GM19324 (cell line): ENCODE data around the gene KCNN4.

Experiments
- ATAC-seq: cut with Tn5 transposase; IDR thresholded peaks from one replicate; pipeline ENCODE4 v1.9.1; 2021; ENCODE audit warnings: mild to moderate bottlenecking, moderate library complexity; ENCODE audit not compliant: unreplicated experiment, low FRiP score

Gene KCNN4

DNA sequence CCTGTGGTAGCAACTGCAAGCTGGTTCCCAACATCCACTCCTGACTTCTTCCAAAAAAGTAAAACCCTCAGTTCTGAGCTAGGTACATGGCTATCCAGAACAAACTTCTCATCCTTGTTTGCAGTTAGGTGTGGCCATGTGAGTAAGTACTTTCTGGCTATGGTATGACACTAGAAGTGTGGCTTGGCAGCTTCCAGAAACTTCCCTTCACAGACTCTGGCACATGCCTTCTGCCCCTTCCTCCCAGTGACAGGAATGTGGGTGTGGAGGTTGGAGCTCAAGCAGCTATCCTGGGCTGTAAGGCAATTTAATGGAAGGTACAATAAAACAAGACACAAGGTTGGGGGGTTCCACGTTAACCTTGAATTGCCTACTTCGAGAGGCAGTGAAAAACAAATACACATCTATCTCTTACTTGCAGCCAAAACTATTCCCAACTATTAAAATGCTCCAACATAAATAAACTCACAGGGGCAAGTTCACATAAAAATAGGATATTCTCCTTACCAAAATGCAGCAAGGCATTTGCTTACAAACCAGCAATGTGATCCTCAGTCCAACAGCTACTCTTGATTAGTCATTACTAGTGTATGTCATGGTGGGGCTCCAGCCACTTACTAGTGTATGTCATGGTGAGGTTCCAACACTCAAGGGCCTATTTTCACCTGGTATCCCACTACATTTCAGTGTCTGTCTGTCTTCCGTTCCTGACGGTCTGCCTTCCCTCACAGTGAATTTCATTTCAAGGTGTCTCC is 29.1 kb downstream of the KCNN4 start:
- no peak for ATAC-seq

DNA sequence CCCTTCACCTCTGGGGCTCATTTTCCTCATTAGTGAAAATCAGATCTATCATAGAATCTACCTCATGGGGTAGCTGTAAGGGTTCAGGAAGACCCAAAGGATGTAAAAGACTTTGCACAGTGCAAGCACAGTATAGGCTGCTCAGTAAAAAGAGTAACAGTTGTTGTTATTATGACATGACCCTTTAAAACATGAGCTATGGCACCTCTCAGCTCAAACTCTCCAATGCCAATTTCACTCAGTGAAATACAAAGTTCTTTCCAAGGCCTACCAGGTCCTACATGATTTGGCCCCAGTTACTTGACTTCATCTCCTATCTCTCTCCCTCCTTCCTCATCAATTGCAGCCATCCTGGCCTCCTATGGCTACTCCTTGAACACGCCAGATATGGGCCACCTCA is 30.9 kb downstream of the KCNN4 start:
- ATAC-seq: no peak

DNA sequence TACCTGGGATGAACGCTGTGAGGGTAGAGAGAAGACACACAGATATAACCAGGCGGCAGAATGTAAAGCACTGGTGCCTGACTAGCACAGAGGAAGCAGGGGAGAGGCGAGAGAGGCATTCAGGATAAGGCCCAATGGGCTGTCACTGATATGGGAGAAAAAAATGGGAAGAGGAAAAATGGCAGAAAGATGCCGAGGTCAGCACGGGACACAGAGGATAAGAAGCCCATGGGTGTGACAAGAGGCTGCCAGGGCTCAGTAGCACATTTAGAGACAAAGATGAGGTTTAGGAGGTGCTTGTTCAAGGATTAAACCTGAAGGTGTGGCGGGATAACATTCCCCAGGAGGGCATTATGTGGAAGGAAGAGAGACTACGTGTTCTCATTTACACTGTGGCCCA is 31.6 kb downstream of the KCNN4 start:
- ATAC-seq: no peak

DNA sequence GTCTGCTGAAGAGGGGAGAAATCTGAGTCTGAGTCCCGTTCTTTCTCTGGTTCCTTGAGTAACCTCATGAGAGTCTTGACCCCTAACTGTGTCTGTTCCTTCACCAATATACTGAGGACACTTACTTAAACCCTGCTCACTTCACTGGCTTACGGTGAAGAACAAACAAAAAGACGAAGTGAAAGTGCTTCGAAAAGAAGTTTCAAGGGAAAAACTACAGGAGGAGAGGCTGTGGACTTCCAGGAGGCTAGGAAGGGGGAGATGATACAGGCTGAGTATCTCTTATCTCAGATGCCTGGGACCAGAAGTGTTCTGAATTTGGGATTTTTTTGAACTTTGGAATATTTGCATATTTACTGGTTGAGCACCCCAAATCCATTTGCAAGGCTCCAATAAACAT is 32.1 kb downstream of the KCNN4 start:
- no peak for ATAC-seq

DNA sequence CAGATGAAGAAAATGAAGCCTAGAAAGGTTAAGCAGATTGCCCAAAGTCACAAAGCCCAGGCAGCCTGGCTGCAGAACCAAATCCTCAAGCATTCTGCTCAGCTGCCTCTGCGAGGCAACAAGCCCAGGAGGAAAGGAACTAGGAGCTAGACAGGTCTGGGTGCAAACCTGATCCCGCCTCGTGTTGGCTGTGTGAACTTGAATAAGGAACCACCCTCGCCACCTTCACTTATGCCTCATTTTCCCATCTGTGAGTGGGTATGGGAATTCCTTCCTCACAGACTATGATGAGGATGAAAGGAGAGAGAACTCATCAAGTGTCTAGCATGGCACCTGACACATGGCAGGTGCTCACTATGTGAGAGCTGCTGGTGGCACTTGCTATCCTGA is 32.6 kb downstream of the KCNN4 start:
- no peak for ATAC-seq

DNA sequence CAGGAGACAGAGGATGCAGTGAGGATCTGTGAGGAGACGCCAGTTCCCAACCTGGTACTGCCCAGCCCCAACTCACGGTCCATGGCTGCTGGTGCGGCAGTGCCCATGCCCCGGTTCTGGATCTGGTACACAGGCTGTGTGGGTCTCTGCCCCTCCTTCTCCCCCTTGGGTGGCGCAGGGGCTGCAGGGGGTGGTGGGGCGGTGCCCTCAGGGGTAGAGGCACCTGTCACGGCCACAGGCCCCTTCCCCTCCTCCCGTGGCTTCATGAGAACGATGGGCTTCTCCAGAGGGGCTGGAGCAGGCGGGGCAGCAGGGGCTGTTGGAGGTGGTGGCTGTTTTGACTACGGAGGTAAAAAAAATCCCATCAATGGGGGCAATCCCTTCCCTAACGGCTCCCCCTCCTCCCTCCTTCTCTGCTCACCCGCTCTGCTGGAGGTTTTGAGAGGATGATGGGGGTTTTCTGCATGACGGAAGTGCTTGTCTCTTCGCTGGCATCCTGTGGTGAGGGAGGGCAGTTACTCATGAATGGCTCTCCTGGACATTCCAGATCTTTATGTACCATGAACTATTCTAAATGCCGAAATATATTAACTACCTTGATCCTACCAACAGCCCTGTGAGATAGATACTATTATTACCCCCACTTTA is 33.1 kb downstream of the KCNN4 start:
- ATAC-seq: no peak

DNA sequence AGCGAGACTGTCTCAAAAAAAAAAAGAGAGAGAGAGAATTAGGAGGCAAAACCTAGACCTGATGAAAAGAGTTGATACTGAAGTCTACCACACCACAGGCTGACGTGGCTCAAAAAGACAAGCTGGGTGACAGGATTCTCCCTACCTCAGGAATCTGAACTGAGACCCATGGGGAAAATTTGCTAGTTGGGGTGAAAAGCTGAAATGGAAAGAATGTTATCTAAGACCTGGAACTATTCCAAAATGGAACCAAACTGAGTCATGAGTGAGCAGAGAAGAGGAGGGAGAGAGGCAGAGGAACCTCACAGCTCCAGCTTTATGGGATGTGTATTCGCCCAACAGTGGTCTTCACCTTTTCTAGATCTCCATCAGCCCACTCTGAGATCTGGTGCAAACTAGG is 37.7 kb downstream of the KCNN4 start:
- no peak for ATAC-seq

DNA sequence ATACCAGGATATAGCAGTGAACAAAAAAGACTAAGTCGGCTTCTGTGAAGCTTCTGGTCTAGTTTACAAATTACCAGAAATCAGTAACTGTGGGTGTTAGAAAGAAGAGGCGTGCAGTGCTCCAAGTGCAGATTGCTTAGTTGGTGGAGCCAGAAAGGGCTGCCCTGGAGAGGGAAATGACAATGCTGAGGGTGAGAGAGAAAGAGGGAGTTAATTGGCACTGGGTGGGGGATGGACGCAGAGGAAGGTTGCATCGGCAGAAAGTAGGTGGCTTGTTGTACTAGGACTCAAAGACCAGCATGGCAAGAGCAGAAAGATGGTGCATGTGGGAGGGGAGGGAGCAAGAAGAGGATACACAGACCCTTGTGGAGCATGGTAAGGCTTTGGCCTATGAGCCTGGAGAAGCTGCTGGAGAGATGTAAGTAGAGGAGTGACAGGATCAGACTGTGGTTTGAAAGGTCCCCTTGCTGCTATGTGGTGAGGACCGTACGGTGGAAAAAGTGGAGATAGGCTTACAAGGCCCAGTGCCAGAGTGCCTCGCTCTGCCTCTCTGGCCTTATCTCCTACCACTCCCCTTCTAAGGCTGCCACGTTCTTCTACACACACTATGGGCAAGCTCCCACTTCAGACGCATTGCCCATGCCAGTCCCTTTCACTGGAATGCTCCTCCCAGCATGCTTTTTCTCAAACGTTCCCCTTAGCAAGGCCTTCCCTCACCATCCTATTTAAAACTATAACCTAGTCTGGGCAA is 39.5 kb downstream of the KCNN4 start:
- no peak for ATAC-seq

DNA sequence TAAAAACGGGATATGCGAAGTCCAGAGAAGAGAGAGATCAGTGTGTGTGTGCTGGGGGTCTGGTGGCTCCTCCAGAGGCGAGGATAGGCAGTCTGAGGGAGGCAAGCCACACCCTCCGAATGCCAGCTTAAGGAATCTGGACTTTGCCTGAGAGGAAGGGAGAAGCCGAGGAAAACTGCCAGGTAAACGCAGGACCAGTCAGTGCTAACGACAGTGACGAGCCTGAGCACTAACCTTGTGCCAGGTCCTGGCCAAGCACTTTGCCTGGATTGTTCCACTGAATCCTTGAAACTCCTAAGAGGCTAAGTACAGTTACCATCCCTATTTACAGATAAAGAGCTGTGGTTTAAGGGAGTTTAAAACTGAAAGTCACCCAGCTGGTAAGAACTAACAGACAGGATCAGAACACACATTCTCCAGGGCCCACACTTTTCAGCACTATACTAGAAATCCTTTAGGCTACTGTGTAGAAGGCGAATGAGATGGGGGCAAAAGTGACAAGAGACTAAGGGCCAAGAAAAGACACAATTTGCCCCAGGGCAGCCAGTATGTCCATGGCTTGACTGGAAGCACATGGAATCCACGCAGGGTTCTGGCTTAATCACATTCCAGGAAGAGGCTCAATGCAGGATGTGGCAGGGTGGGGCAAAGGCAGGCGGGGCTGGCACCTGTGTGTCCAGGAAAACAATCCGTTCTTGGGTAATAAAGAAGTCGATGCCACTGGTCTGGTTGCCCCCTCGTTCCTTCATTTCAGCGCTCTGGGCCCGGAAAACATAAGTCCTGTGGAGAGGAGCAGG is 41.1 kb downstream of the KCNN4 start:
- no peak for ATAC-seq

DNA sequence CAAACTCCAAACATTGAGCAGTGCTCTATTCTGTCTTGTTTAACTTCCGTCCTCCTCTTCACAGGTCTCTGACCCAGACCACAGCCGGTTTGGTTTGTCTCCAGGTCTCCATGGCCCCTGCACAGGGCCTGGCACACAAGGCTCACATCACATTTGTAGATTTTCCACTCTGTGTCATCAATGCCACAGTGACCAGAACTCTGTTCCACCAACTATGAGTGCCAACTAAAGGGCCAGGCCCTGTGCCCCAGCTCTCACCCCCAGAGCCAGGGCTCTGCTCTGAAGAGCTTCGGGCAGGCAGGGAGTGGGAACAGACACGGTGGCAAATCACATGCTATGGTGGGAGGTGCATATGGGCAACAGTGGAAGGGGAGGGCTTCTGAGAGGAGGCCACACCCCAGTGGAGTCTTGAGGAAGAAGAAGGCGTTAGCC is 42.0 kb downstream of the KCNN4 start:
- ATAC-seq: no peak

DNA sequence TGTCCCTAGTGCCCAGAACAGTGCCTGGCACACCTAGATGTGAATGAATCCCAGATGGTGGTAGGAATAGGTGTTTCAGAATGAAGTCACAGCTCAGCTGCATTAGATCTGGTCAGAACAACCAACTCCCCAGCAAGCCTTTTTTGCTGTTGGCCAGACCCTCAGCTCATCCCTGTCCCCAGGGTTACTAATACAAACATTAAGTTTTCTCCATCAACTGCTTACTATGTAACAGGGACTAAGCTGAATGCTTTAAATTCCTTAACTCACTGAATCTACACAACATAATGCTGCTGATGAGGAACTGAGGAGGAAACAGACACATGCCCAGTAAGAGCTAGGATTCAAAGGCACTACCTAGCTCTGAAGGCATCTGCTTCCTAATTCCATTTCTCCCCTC is 44.8 kb downstream of the KCNN4 start:
- no peak for ATAC-seq

DNA sequence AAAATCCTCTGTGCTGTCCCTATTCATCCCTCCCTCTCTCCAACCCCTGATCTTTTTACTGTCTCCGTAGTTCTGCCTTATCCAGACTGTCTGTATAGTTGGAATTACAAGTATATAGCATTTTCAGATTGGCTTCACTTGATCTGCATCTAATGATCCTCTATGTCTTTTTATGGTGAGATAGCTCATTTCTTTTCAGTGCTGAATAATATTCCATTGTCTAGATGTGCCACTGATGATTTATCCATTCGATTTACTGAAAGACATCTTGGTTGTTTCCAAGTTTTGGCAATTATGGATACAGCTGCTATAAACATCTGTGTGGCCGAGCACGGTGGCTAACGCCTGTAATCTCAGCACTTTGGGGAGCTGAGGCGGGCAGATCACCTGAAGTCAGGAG is 45.8 kb downstream of the KCNN4 start:
- ATAC-seq: no peak

DNA sequence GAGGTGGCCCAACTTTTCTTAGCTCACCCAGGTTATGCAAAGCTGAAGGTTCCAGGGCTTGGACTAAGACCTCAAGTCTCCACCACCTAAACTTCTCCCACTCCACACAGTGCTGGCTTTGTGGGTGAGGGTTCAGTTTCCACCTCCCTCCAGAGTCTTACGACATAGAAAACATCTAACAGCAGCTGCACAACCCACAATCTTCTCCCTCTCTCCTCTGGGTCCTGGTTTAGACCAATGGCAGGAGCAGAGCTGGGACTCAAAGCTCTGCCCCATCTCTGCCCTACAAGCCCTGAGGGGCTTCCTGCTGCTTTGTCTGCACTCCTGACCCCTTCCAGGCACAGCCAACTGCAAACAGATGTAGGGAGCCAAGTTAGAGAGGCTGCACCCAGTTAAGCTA is 48.9 kb downstream of the KCNN4 start:
- ATAC-seq: no peak

DNA sequence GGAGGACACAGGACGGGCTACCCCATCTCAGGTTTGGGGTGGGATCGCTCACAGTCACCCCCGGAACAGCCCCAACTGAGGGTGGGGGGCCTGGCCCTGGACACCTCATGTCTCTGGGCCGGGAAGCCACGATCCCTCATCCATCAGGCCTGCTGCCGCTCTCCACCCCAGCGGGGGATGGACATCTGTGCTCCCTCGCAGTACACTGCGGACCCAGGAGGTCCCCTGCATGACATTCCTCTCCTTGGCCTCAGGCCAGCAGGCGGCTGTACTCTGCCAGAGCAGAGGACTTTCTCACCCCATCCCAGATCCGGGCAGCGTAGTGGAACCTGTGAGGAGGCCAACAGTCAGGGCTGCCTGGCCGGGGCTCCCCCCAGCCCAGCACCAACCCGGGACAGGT is 49.4 kb downstream of the KCNN4 start:
- ATAC-seq: no peak

DNA sequence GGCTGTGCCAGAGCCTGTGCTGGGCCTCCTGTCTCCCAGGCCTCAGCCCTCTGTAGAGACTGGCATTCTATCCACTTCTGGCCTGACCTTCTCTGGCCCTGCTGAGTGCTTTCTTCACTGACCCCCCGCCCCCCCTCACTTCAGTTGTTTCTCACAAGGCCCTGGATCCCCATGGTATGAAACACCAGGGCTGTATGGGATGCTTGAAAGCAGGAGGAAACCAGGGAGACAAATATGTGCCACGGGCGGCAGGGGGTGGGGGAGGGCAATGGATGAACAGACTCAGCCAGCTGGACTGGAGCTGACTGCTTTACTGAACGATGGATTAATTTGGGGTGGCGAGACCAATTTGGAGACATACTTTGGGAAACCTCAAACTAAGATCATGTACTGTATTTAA is 50.9 kb downstream of the KCNN4 start:
- ATAC-seq: no peak

DNA sequence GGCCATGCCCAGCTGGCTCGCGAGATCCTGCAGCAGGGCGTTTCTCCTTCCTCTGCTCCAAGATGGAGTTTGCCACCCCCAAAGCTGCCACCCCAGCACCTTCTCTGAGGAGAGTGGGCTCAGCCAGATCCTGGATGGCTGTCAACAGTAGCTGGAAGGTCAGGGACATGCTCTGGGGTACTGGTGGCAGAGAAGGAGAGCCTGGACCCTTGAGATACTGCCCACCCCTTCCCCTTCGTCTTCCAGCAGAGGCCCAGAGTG is 53.2 kb downstream of the KCNN4 start:
- no peak for ATAC-seq

DNA sequence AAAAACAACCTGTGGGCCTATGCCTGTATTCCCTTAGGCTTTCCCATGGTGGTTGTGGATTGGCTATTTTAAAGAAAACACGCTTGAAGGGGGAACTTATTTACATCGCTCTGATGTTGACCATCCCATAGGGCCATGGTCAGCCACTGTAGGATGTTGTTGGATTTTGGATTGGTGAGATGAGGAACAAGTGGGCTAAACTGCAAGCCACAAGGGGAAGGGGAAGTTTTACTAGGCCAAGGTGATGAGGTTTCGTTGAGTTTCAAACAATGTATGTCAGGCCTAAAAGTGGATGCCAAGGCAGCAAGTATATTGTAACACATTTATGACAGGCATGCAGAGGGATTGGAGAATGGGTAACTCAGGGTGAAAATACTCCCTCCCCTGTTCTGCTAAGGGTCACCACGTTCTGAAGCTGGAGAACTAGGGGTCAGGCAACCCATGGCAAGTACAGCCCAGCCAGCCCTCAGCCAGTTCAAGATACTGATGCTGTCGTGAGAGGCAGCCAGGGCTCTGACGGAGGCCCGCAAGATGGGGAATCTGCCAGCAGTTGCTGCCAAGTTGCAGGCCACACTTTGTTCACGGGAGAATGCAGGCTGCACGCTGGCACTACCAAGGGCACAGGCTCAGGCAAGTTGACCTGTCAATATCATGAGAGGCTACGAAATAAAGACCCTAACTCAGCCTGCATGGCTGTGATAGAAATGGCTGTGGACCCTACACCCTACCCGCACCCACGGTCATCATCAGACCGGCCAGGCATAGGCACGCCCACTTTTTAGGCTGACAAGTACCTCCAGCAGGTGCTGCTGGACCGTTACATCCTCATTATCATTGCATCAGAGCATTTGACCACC is 53.8 kb downstream of the KCNN4 start:
- no peak for ATAC-seq

DNA sequence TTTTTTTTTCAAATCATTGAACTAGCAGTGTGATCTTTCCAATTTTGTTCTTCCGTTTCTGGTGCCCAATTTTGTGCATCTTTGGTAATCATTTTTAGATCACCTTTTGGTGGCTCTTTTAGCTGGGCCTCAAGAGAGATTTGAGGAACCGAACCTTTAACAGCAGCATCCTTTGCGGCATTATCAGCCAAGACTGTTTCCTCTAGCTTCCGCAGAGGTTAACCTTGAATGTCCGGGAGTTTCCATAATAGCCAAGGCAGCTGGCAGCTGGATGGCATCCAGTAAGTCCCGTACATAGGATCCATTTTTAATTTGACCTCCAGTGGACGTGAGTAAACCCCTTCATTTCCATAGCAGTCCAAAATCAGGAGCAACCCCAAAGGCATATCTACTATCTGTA is 55.3 kb downstream of the KCNN4 start:
- ATAC-seq: no peak

DNA sequence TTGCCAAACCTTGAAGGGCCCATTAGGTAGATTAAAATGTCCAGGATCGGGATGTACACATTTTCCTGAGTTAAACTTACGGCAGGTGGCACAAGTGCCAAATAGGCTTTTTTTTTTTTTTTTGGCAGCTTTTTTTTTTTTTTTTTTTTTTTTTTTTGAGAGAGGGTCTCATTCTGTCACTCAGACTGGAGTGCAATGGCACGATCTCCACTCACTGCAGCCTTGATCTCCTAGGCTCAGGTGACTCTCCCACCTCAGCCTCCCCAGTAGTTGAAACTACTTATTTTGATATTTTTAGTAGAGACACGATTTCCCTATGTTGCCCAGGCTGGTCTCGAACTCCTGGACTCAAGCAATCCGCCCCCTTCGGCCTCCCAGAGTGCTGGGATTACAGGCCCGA is 55.9 kb downstream of the KCNN4 start:
- ATAC-seq: no peak

DNA sequence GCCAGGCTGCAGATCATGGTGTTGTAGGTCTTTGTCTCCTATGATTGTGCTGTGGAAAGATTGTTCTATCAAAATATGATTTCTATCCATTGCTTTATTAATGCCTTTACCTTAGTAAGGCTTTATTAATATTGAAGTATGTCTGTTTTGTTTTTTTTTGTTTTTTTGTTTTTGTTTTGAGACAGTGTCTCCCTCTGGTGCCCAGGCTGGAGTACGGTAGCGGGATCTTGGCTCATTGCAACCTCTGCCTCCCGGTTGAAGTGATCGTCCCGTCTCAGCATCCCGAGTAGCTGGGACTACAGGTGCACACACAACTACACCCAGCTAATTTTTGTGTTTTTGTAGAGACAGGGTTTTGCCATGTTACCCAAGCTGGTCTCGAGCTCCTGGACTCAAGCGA is 57.2 kb downstream of the KCNN4 start:
- ATAC-seq: no peak
